AG04450 (cell line): Measurements from ENCODE around the gene ANKLE2. TPM values are rescaled to one million over a fixed set of nuclear protein-coding genes. Genes with fewer than 3 reads are reported as not detected.

Experiments
- CTCF ChIA-PET: fragments of 300-600, 350-600 bp; formaldehyde crosslinking; extraction: SDS; loops from one replicate; lab custom pipeline; 2022; ENCODE audit warnings: antibody characterized with exemption, inconsistent platforms; lab: Charles Lee
- POLR2A ChIA-PET: fragments of 350-600 bp; formaldehyde crosslinking; extraction: SDS; loops from one replicate; lab custom pipeline; 2021; ENCODE audit warnings: antibody characterized with exemption, inconsistent platforms; lab: Yijun Ruan, JAX
- DNase-seq: peaks from one replicate; pipeline ENCODE4 v3.0.0-alpha.2; 2011; ENCODE audit warnings: low read depth, low spot score
- H3K27ac ChIP-seq: one replicate; pipeline ENCODE4 v1.5.1; 2012; ENCODE audit warnings: low read depth, low read length, control low read depth
- H3K27me3 ChIP-seq: one replicate; pipeline ENCODE4 v1.6.0; 2012; ENCODE audit warnings: low read length; ENCODE audit not compliant: control insufficient read depth, insufficient read depth
- H3K4me3 ChIP-seq: 2 replicates; pipeline ENCODE4 v1.5.1; 2011; ENCODE audit warnings: mild to moderate bottlenecking, low read depth, low read length, control low read depth
- H3K9me3 ChIP-seq: 2 replicates; pipeline ENCODE4 v1.5.1; 2012; ENCODE audit warnings: low read length; ENCODE audit not compliant: control insufficient read depth, insufficient read depth
- polyA plus RNA-seq: library from polyadenylated mRNA; depleted of rRNA; stranded (reverse); fragments of >200 nt; gene quantifications from 2 replicates; pipeline ENCODE4 v1.2.3, GENCODE V29; 2011
- TF ChIP-seq, protein P1 (sequence below): IDR thresholded peaks from 2 replicates; pipeline ENCODE4 v1.5.1; 2011; ENCODE audit warnings: low read depth, low read length, control low read depth, inconsistent platforms

ANKLE2 gene
- polyA plus RNA-seq, 1 experiment: 55.7 TPM

DNA sequence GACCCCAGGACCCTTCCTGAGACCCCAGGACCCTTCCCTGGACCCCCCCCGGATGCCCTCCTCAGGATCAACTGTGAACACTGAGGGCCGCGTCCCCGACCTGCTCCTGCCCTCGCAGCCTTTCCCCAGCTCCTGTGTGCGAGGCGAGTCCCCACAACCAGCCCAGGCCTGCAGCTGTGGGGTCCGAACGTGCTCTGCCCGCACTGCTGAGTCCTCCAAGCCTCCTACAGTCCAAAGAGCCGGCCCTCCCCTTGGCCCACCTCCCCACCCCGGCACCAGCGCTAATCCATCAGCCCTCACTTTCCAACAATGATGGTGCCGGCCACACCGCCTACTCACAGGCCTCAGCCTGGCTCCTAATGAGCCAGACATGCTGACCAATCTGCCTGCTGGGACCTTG is 26.2 kb upstream of the ANKLE2 start:
- H3K27ac ChIP-seq: no peak overlapping the region
- no peak for DNase-seq
- no peak overlapping the region for H3K4me3 ChIP-seq
- no peaks in the 10 kb centered on the region for H3K27me3 ChIP-seq
- TF ChIP-seq, protein P1, sequence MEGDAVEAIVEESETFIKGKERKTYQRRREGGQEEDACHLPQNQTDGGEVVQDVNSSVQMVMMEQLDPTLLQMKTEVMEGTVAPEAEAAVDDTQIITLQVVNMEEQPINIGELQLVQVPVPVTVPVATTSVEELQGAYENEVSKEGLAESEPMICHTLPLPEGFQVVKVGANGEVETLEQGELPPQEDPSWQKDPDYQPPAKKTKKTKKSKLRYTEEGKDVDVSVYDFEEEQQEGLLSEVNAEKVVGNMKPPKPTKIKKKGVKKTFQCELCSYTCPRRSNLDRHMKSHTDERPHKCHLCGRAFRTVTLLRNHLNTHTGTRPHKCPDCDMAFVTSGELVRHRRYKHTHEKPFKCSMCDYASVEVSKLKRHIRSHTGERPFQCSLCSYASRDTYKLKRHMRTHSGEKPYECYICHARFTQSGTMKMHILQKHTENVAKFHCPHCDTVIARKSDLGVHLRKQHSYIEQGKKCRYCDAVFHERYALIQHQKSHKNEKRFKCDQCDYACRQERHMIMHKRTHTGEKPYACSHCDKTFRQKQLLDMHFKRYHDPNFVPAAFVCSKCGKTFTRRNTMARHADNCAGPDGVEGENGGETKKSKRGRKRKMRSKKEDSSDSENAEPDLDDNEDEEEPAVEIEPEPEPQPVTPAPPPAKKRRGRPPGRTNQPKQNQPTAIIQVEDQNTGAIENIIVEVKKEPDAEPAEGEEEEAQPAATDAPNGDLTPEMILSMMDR: no peak
- CTCF ChIA-PET: no interaction called here
- POLR2A ChIA-PET: no interaction called here
- peaks cover 13% of the 10 kb centered on the region; the same call in 1 of the 2 replicates for H3K9me3 ChIP-seq

DNA sequence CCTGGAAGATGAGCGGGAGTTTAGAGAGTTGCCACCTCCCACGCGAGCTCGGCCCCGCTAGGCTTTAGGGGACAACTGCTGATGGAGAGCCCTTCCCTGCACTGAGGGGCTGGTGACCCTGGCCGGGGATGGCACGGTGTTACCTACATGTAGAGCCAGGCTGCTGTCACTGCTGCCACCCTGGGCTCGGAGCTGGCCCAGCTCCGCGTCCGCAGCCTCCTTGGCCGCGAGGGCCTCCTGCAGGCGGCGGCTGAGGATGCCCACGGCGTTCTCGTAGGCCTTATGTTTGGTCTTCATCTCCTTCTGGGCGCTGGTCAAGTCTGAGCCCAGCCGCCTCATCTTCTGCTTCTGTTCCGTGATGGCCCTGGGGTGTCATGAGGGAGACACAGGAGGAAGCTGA is 24.6 kb upstream of the ANKLE2 start:
- CTCF ChIA-PET: no interaction called here

DNA sequence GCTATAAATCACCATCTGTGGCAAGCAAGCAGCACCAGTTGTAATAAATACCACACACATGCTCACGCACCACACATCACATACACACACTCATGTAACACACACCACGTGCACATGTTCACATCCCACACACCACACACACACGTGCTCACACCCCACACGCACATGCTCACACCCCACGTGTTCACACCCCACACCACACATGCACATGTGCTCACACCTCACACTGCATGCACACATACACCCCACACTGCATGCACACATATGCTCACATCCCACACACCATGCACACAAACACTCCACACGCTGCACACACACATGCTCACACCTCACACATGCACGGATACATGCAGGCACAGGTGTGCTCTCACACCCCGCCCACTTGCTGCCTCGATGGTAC is 22.9 kb upstream of the ANKLE2 start:
- ChIA-PET CTCF (no interaction called here), POLR2A (no interaction called here)
- DNase-seq: no peak
- Histone ChIP-seq H3K27me3 (no peaks in the 10 kb centered on the region), H3K9me3 (peaks cover 4% of the 10 kb centered on the region; the same call in 1 of the 2 replicates), H3K27ac (no peak overlapping the region), H3K4me3 (no peak overlapping the region)
- TF ChIP-seq, protein P1: no peak

More for the DNA sequence above, 24.6 kb upstream of the ANKLE2 start:
- no peak for DNase-seq
- POLR2A ChIA-PET: interaction anchor here (0.7 kb wide), 1 partner anchor 131 kb away, joined by 3 read pairs; no protein-coding TSS in a partner anchor
- Histone ChIP-seq H3K27me3 (no peaks in the 10 kb centered on the region), H3K27ac (no peak overlapping the region), H3K9me3 (peaks cover 4% of the 10 kb centered on the region; the same call in 1 of the 2 replicates), H3K4me3 (no peak overlapping the region)
- TF ChIP-seq, protein P1: no peak

DNA sequence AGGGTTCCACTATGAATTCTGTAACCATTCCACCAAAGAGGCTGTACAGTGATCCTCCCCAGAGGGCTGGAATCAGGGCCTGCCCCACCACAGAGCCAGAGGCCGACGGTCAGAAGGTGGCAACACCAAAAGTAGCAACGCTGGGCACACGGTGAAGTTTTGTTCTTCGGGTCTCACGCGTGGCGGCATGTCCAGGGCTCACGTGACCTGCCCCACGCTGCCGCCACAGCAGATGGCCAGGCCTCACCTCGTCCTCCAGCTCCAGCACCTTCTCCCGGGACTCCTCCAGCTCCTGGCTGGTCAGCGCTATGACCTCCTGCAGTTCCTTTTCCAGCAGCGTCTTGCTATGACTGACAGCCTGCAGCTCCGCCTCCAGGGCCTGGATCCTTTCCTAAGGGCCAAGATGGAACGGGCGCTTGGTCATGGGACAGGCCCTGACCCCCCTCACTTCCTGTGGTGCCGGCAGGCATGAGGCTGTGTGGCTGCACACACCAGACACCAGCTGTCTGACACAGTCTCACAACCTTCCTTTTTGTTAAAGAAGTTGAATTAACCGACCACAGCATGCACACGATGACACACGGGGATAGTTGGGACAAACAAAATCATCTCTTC is 22.4 kb upstream of the ANKLE2 start:
- ChIA-PET POLR2A (no interaction called here), CTCF (no interaction called here)
- Histone ChIP-seq H3K27me3 (no peaks in the 10 kb centered on the region), H3K27ac (no peak overlapping the region), H3K4me3 (no peak overlapping the region), H3K9me3 (peaks cover 2% of the 10 kb centered on the region; the same call in 1 of the 2 replicates)
- DNase-seq: no peak
- TF ChIP-seq, protein P1: no peak

DNA sequence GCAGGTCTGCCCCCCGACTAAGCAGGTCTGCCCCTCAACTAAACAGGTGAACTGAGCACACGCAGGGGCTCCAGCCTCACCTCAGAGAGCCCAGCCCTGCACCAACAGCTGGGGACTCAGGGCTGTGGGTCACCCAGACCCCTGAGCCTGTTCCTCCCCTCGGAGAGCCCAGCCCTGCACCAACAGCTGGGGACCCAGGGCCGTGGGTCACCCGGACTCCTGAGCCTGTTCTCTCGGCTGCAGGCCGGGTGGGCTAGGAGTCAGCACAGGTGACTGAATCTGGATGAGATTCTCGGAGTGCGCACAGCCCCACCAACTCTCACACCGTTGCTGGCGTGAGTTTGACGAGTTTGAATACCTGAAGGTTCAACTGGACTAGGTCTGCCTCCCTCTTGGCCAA is 20.3 kb upstream of the ANKLE2 start:
- POLR2A ChIA-PET: interaction anchor here (0.6 kb wide), 1 partner anchor 19 kb away, joined by 4 read pairs; no protein-coding TSS in a partner anchor
- H3K4me3 ChIP-seq: no peak overlapping the region
- no peaks in the 10 kb centered on the region; the same call in 1 of the 2 replicates for H3K9me3 ChIP-seq
- DNase-seq: no peak
- no peak overlapping the region for H3K27ac ChIP-seq
- H3K27me3 ChIP-seq: no peaks in the 10 kb centered on the region
- CTCF ChIA-PET: interaction anchor here (0.6 kb wide), 1 partner anchor 1027 kb away, joined by 4 read pairs; no protein-coding TSS in a partner anchor
- TF ChIP-seq, protein P1: no peak
